Mononuclear cell (primary cell): ENCODE results near the gene PTN. TPM values are rescaled to one million over a fixed set of nuclear protein-coding genes. Genes with fewer than 3 reads are reported as not detected.
"Not testable (repeated sequence)": the region's sequence is repeated elsewhere in the genome, so short reads cannot be mapped to it uniquely, and the experiment has no call there.

Experiments
- H3K27me3 ChIP-seq: 2 replicates; pipeline ENCODE4 v1.6.0; 2011; ENCODE audit warnings: low read length, control low read depth; ENCODE audit not compliant: insufficient read depth
- H3K4me1 ChIP-seq: 2 replicates; pipeline ENCODE4 v1.5.1; 2011; ENCODE audit warnings: mild to moderate bottlenecking, low read length, control low read depth; ENCODE audit not compliant: insufficient read depth
- H3K4me3 ChIP-seq: 2 replicates; pipeline ENCODE4 v1.5.1; 2011; ENCODE audit warnings: mild to moderate bottlenecking, low read length, moderate library complexity
- H3K9me3 ChIP-seq: 2 replicates; pipeline ENCODE4 v1.5.1; 2011; ENCODE audit warnings: low read depth, mild to moderate bottlenecking, control low read depth, low read length
- total RNA-seq: library from RNA; depleted of rRNA; stranded (reverse); fragments of >200 nt; gene quantifications from one replicate; pipeline ENCODE4 v1.2.3, GENCODE V29; 2012

Gene PTN
- total RNA-seq, 1 donor = not detected

GRCh38 chr7:137302081-137302480, 41.5 kb downstream of the PTN start:
- Histone ChIP-seq H3K4me1 (no peaks in the 10 kb centered on the region), H3K4me3 (no peak overlapping the region), H3K27me3 (no peaks in the 10 kb centered on the region), H3K9me3 (no peaks in the 10 kb centered on the region)

GRCh38 chr7:137298464-137298794, 45.1 kb downstream of the PTN start:
- Histone ChIP-seq H3K27me3 (no peaks in the 10 kb centered on the region), H3K4me1 (no peaks in the 10 kb centered on the region), H3K4me3 (no peak overlapping the region), H3K9me3 (no peaks in the 10 kb centered on the region)

GRCh38 chr7:137297551-137298463, 45.7 kb downstream of the PTN start:
- H3K4me1 ChIP-seq = no peaks in the 10 kb centered on the region
- no peak overlapping the region for H3K4me3 ChIP-seq
- no peaks in the 10 kb centered on the region for H3K27me3 ChIP-seq
- no peaks in the 10 kb centered on the region for H3K9me3 ChIP-seq

GRCh38 chr7:137296576-137296975, 47.0 kb downstream of the PTN start:
- Histone ChIP-seq H3K27me3 (no peaks in the 10 kb centered on the region), H3K9me3 (no peaks in the 10 kb centered on the region), H3K4me1 (no peaks in the 10 kb centered on the region), H3K4me3 (no peak overlapping the region)

GRCh38 chr7:137295739-137296324, 47.7 kb downstream of the PTN start:
- Histone ChIP-seq H3K27me3 (no peaks in the 10 kb centered on the region), H3K9me3 (no peaks in the 10 kb centered on the region), H3K4me1 (no peaks in the 10 kb centered on the region), H3K4me3 (no peak overlapping the region)

- H3K4me3 ChIP-seq = no peak overlapping the region
- no peaks in the 10 kb centered on the region for H3K27me3 ChIP-seq
- no peaks in the 10 kb centered on the region for H3K4me1 ChIP-seq
- H3K9me3 ChIP-seq = no peaks in the 10 kb centered on the region
These were observed 54.4 kb downstream of the PTN start for GRCh38 chr7:137289101-137289500.

- H3K4me1 ChIP-seq = no peaks in the 10 kb centered on the region
- H3K27me3 ChIP-seq = no peaks in the 10 kb centered on the region
- H3K4me3 ChIP-seq = no peak overlapping the region
- no peaks in the 10 kb centered on the region for H3K9me3 ChIP-seq
These were observed 55.8 kb downstream of the PTN start for GRCh38 chr7:137287651-137288258.

- no peak overlapping the region for H3K4me3 ChIP-seq
- no peaks in the 10 kb centered on the region for H3K4me1 ChIP-seq
- no peaks in the 10 kb centered on the region for H3K9me3 ChIP-seq
- no peaks in the 10 kb centered on the region for H3K27me3 ChIP-seq
These were observed 60.4 kb downstream of the PTN start for GRCh38 chr7:137283153-137283552.

- H3K9me3 ChIP-seq = no peaks in the 10 kb centered on the region
- H3K4me3 ChIP-seq = no peak overlapping the region
- no peaks in the 10 kb centered on the region for H3K4me1 ChIP-seq
- H3K27me3 ChIP-seq = no peaks in the 10 kb centered on the region
These were observed 61.5 kb downstream of the PTN start for GRCh38 chr7:137282043-137282442.

GRCh38 chr7:137276189-137276588, 67.3 kb downstream of the PTN start:
- no peaks in the 10 kb centered on the region for H3K27me3 ChIP-seq
- H3K9me3 ChIP-seq = peaks cover 6% of the 10 kb centered on the region
- H3K4me1 ChIP-seq = no peaks in the 10 kb centered on the region
- no peak overlapping the region for H3K4me3 ChIP-seq

GRCh38 chr7:137272249-137272648, 71.3 kb downstream of the PTN start:
- Histone ChIP-seq H3K4me1 (no peaks in the 10 kb centered on the region), H3K4me3 (no peak overlapping the region), H3K9me3 (peaks cover 6% of the 10 kb centered on the region)

GRCh38 chr7:137269240-137269639, 74.3 kb downstream of the PTN start:
- Histone ChIP-seq H3K4me3 (no peak overlapping the region), H3K4me1 (no peaks in the 10 kb centered on the region), H3K9me3 (no peaks in the 10 kb centered on the region), H3K27me3 (no peaks in the 10 kb centered on the region)

More at GRCh38 chr7:137272249-137272648, 71.3 kb downstream of the PTN start:
- no peaks in the 10 kb centered on the region for H3K27me3 ChIP-seq

GRCh38 chr7:137268001-137268865, 75.3 kb downstream of the PTN start:
- H3K9me3 ChIP-seq, H3K27me3 ChIP-seq, H3K4me1 ChIP-seq, H3K4me3 ChIP-seq: not testable (repeated sequence)

GRCh38 chr7:137266764-137267163, 76.8 kb downstream of the PTN start:
- Histone ChIP-seq H3K9me3 (no peaks in the 10 kb centered on the region), H3K4me1 (no peaks in the 10 kb centered on the region), H3K4me3 (no peak overlapping the region), H3K27me3 (no peaks in the 10 kb centered on the region)

GRCh38 chr7:137265480-137265879, 78.1 kb downstream of the PTN start:
- H3K4me3 ChIP-seq, H3K4me1 ChIP-seq, H3K9me3 ChIP-seq, H3K27me3 ChIP-seq: not testable (repeated sequence)
